HEK293 (cell line): Measurements from ENCODE around the gene FZD2.

ENCODE experiments used
- CTCF ChIA-PET: fragments of 350-600 bp; formaldehyde crosslinking; extraction: SDS; loops from one replicate; lab custom pipeline; 2021; ENCODE audit warnings: antibody characterized with exemption; lab: Yijun Ruan, JAX
- POLR2A ChIA-PET: fragments of 300-600 bp; formaldehyde crosslinking; extraction: SDS; loops from one replicate; lab custom pipeline; 2020; ENCODE audit warnings: antibody characterized with exemption, inconsistent platforms; lab: Yijun Ruan, JAX
- H3K27ac ChIP-seq: fragments of 200-500 bp; sonication (Bioruptor generic); 2 replicates; pipeline ENCODE4 v1.5.1; 2014; ENCODE audit warnings: low read depth, low read length, control low read depth, inconsistent platforms; ENCODE audit errors: extremely low read depth
- H3K36me3 ChIP-seq, 2 experiments: fragments of 200-500 bp in 1 of 2; sonication (Bioruptor generic) in 1 of 2; 1 replicate in 1 of 2; 2 replicates in 1 of 2; pipeline ENCODE4 v1.5.1; 2014 to 2017; ENCODE audit warnings: inconsistent platforms in 2 of 2, low read length in 2 of 2; ENCODE audit not compliant: control insufficient read depth in 2 of 2, insufficient read depth in 1 of 2
- H3K4me1 ChIP-seq: fragments of 200-500 bp; sonication (Bioruptor generic); 2 replicates; pipeline ENCODE4 v1.5.1; 2014; ENCODE audit warnings: mild to moderate bottlenecking, low read length, inconsistent platforms; ENCODE audit not compliant: control insufficient read depth, insufficient read depth
- H3K4me3 ChIP-seq: 2 replicates; pipeline ENCODE4 v1.5.1; 2011; ENCODE audit warnings: low read depth, mild to moderate bottlenecking, control low read depth, low read length, moderate library complexity
- H3K9me3 ChIP-seq: fragments of 200-500 bp; sonication (Bioruptor generic); 2 replicates; pipeline ENCODE4 v1.5.1; 2014; ENCODE audit warnings: low read depth, low read length, inconsistent platforms; ENCODE audit not compliant: control insufficient read depth, insufficient read depth
- TSHZ1 ChIP-seq: fragments of 450-650 bp; formaldehyde crosslinking; IDR thresholded peaks from 2 replicates; pipeline ENCODE4 v1.5.1; 2016; ENCODE audit warnings: missing biosample characterization, missing genetic modification characterization, borderline replicate concordance
- ZBTB10 ChIP-seq: fragments of 450-650 bp; formaldehyde crosslinking; IDR thresholded peaks from 2 replicates; pipeline ENCODE4 v1.5.1; 2016; ENCODE audit warnings: missing biosample characterization, missing genetic modification characterization
- ZBTB26 ChIP-seq: fragments of 450-650 bp; formaldehyde crosslinking; optimal IDR thresholded peaks from 2 replicates; pipeline ENCODE3; 2016; ENCODE audit warnings: missing biosample characterization, mild to moderate bottlenecking, missing genetic modification characterization
- ZBTB48 ChIP-seq: fragments of 450-650 bp; formaldehyde crosslinking; IDR thresholded peaks from 2 replicates; pipeline ENCODE4 v1.5.1; 2016; ENCODE audit warnings: missing biosample characterization, missing genetic modification characterization
- ZBTB49 ChIP-seq: fragments of 450-650 bp; formaldehyde crosslinking; IDR thresholded peaks from 2 replicates; pipeline ENCODE4 v1.5.1; 2016; ENCODE audit warnings: missing biosample characterization, missing genetic modification characterization, low read depth
- ZNF2 ChIP-seq: fragments of 450-650 bp; formaldehyde crosslinking; IDR thresholded peaks from 2 replicates; pipeline ENCODE4 v1.5.1; 2016; ENCODE audit warnings: missing biosample characterization, missing genetic modification characterization
- ZNF280C ChIP-seq: fragments of 450-650 bp; formaldehyde crosslinking; IDR thresholded peaks from 2 replicates; pipeline ENCODE4 v1.5.1; 2016; ENCODE audit warnings: missing biosample characterization, missing genetic modification characterization
- ZNF335 ChIP-seq: fragments of 450-650 bp; formaldehyde crosslinking; conservative IDR thresholded peaks from 2 replicates; pipeline ENCODE4 v1.5.1; 2016; ENCODE audit warnings: missing biosample characterization, missing genetic modification characterization
- ZNF398 ChIP-seq: fragments of 450-650 bp; formaldehyde crosslinking; IDR thresholded peaks from 2 replicates; pipeline ENCODE4 v1.5.1; 2017; ENCODE audit warnings: missing biosample characterization, missing genetic modification characterization
- ZNF571 ChIP-seq: fragments of 450-650 bp; formaldehyde crosslinking; IDR thresholded peaks from 2 replicates; pipeline ENCODE4 v1.5.0; 2017; ENCODE audit warnings: missing biosample characterization, missing genetic modification characterization
- ZNF677 ChIP-seq: fragments of 450-650 bp; IDR thresholded peaks from 2 replicates; pipeline ENCODE4 v1.5.0; 2018; ENCODE audit warnings: missing biosample characterization, mild to moderate bottlenecking, missing genetic modification characterization, moderate library complexity
- ZNF785 ChIP-seq: fragments of 450-650 bp; formaldehyde crosslinking; IDR thresholded peaks from 2 replicates; pipeline ENCODE4 v1.5.1; 2016; ENCODE audit warnings: missing biosample characterization, missing genetic modification characterization
- ZSCAN4 ChIP-seq: fragments of 450-650 bp; formaldehyde crosslinking; IDR thresholded peaks from 2 replicates; pipeline ENCODE4 v1.5.1; 2017; ENCODE audit warnings: missing biosample characterization, missing genetic modification characterization

The FZD2 gene

GRCh38 chr17:44556166-44556831 is 985 bp upstream of the FZD2 start:
- Histone ChIP-seq H3K27ac (peak overlapping the region; percentile 87), H3K4me3 (peak overlapping the region; percentile 68), H3K36me3 (peaks cover 0 to 8% of the 10 kb centered on the region in 2 experiments; a peak in 1 of 3 replicates), H3K4me1 (peaks cover 9% of the 10 kb centered on the region), H3K9me3 (no peaks in the 10 kb centered on the region)
- ChIA-PET POLR2A (interaction anchor here (0.6 to 1.7 kb wide), 23 partner anchors 8 to 605 kb away, joined by 3 to 22 read pairs (median 4); partner anchors contain the start of genes CCDC43, GPATCH8, GRN and HEXIM2), CTCF (interaction anchor here (0.7 to 1.6 kb wide), 7 partner anchors 13 to 81 kb away, joined by 3 to 9 read pairs (median 5); no protein-coding TSS in a partner anchor)
- TF ChIP-seq ZNF335 (tag by site-specific recombination): peak; percentile 65; the same call in 1 of the 2 replicates
- TF ChIP-seq TSHZ1 (tag by site-specific recombination): no peak
- TF ChIP-seq ZBTB48 (tag by site-specific recombination): peak; percentile 74
- no peak for TF ChIP-seq ZBTB26
- peak; percentile 43 for TF ChIP-seq ZNF398 (tag by site-specific recombination)
- TF ChIP-seq ZSCAN4 (tag by site-specific recombination): 0 out of 2 replicates have a peak, but pooled peaks have one; percentile 21
- no peak for TF ChIP-seq ZNF571
- TF ChIP-seq ZNF280C: no peak
- no peak for TF ChIP-seq ZNF785 (tag by site-specific recombination)
- TF ChIP-seq ZNF2 (tag by site-specific recombination): no peak

- H3K27ac ChIP-seq: peak overlapping the region; percentile 39; the same call in 1 of the 2 replicates
- no peak for TF ChIP-seq ZNF677 (tag by site-specific recombination)
- TF ChIP-seq ZBTB10 (tag by site-specific recombination): no peak
- TF ChIP-seq ZBTB49 (tag by site-specific recombination): no peak
- no peak for TF ChIP-seq ZBTB48 (tag by site-specific recombination)
- TF ChIP-seq, all 188 proteins: peak for 0
- H3K9me3 ChIP-seq: no peaks in the 10 kb centered on the region
- ChIA-PET POLR2A (interaction anchor here (0.6 to 1.7 kb wide), 22 partner anchors 9 to 604 kb away, joined by 3 to 22 read pairs (median 4); partner anchors contain the start of genes CCDC43, GPATCH8, HEXIM1 and HEXIM2), CTCF (interaction anchor here (0.6 to 1.3 kb wide), 4 partner anchors 25 to 79 kb away, joined by 3 to 9 read pairs (median 4); no protein-coding TSS in a partner anchor)
- peak overlapping the region; percentile 68 for H3K4me3 ChIP-seq
- H3K36me3 ChIP-seq: peaks cover 0 to 8% of the 10 kb centered on the region in 2 experiments; a peak in 1 of 3 replicates
- peaks cover 13% of the 10 kb centered on the region for H3K4me1 ChIP-seq
Measured at GRCh38 chr17:44557651-44558285, 484 bp downstream of the FZD2 start.
